SH-SY5Y (cell line): ENCODE results near the gene PRF1.

ENCODE experiments used
- GATA2 ChIP-seq: IDR thresholded peaks from 2 replicates; pipeline ENCODE4 v1.6.1; 2011; ENCODE audit warnings: mild to moderate bottlenecking, low read depth, low read length
- GATA3 ChIP-seq: IDR thresholded peaks from 2 replicates; pipeline ENCODE4 v1.6.1; 2011; ENCODE audit warnings: low read depth, mild to moderate bottlenecking, low read length, moderate library complexity

PRF1 gene

GRCh38 chr10:70619271-70620019 is 16.9 kb upstream of the PRF1 start:
- TF ChIP-seq GATA3 (no peak), GATA2 (no peak)

DNA sequence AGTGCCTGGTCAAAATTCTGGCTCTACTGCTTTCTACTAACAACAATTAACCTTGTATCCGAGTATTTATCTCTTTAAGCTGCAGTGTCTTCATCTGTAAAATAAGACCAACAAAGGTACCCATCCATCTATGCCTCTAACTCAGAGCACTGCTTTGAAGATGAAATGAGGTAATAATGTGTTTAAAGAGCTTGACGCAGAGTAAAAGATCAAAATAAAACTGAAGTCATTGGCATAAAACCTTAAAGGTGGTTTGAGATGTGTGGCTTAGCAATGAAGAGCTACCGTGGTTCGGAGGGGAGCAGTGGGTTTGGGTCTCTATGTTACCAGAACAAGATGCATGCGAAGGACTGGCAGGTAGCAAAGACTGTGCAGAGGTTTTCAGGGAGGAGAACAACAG is 16.1 kb upstream of the PRF1 start:
- TF ChIP-seq GATA2 (no peak), GATA3 (no peak)

- TF ChIP-seq GATA2 (no peak), GATA3 (no peak)
Observed at GRCh38 chr10:70617798-70618568, 15.4 kb upstream of the PRF1 start.

DNA sequence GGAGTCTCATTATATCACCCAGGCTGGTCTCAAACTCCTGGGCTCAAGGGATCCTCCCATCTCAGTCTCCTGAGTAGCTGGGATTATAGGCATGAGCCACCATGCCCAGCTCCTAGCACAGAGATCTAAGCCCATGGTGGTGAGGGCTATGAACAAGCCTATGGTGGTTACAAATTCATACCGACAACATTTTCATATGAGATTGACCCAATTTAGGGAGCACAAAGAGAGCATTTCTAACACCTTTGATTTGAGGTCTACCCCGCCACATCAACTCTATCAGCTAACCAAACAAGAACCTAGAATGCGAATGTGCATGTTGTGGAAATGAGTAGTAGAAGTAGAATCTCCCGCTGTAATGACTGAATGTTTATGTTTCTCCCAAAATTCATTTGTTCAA is 14.2 kb upstream of the PRF1 start:
- TF ChIP-seq GATA2 = no peak

DNA sequence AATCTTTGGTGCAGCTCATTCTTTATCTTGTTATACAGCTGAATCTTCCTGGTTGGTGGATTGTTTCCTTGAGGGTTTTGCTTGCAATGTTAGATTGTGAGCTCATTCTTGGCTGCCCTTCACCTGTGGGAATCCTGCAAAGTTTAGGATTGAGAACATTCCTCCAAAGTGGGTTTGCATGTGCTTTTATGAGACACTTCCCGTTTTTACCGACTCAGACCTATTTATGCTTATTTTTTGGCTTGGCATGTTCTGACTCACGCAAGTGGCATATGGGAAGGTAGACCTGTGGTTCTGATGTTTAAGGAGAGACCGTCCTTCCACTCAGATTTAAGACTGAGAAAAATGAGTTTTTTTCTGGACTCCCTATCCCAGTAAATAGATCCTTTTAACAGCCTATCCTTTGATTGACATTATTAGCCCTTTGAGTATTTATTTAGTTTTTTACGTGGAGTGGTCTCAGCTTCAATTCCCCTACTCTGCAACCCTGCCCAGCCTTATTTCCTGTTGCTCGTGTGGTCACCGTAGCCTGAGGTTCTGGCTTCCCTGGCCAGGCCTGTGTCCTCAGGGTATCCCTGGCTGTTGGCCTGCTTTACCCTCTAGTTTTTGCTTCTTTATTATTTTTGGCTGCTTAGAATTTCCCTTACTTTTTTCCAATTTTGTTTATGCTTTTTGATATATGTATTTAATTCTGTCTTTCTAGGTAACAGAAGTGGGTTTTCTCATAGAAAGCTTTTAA is 13.4 kb upstream of the PRF1 start:
- no peak for TF ChIP-seq GATA3
- no peak for TF ChIP-seq GATA2

DNA sequence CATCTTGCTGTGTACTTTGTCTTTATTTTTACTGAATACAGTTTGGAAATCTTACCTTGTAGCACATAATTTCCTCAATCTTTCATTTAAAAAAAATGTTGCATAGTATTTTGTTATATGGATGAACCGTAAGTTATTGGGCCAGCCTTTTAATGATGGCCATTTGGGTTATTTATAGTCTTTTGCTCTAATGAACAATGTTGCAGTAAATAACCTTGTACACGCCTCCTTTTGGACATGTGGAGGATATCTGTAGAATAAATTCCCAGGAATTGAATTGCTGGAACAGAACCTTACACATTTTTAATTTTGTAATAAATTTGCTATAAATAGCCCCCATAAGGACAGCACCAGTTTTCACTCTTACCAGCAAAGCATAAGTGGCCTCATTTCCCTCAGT is 12.7 kb upstream of the PRF1 start:
- TF ChIP-seq GATA2 (no peak), GATA3 (no peak)

GRCh38 chr10:70613941-70614340 is 11.4 kb upstream of the PRF1 start:
- TF ChIP-seq GATA2 (no peak), GATA3 (no peak)

DNA sequence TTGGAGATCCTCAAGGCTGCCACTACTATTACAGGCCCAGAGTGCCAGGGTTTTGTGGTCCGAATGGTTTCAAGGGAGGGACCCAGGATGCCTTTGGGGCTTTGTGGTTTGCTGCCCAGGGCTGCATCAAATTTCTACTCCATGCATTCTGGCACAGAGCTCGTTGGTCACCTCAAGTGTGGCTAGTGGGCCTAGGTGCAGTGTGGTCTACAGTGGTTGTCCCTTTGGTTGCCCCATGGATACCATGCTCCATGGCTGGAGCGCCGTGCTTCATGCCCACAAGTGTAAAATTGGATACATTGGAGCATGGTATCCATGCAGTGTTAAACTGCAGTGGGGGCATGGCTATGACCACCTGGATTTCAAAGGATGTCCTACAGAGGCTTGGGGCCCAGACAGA is 5.4 kb upstream of the PRF1 start:
- TF ChIP-seq GATA2 (no peak), GATA3 (no peak)

DNA sequence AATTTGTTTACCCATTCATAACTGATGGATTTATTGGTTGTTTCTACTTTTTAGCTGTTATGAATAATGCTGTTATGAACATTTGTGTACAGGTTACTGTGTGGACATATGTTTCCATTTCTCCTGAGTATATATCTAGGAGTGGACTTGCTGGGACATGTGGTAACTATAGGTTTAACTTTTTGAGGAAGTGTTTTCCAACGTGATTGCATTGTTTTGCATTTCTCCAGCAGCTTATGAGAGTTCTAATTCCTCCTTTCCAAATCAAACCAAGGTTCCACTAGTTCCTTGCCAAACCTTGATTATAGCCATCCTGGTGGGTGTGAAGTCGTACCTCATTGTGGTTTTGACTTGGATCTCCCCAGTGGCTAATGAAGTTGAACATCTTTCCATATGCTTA is 2.6 kb upstream of the PRF1 start:
- TF ChIP-seq GATA2 = no peak
- no peak for TF ChIP-seq GATA3

DNA sequence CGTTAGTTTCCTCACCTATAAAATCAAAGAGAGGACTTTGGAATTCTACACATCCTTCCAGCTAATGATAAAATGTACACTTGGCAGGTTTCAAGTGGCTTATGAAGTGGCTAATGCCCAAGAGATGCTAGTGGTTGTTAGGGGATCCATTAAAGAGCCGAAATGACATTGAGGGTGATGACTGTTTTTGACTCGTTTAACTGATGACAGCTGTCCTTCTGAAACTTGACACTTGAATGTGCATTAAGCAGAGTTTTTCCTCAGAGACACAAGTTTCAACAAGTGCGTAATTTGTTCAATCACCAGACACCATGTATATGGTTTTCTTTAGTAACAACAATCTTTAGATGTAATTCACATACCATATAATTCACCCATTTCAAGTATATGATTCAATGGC is 1.6 kb upstream of the PRF1 start:
- TF ChIP-seq GATA2 = no peak

- TF ChIP-seq GATA3 (no peak), GATA2 (no peak)
Observed at GRCh38 chr10:70603449-70603801, 884 bp upstream of the PRF1 start.

GRCh38 chr10:70601746-70602145 is 795 bp downstream of the PRF1 start:
- TF ChIP-seq GATA3 (no peak), GATA2 (no peak)

GRCh38 chr10:70600512-70601395 is 1.8 kb downstream of the PRF1 start:
- no peak for TF ChIP-seq GATA3
- TF ChIP-seq GATA2 = no peak

GRCh38 chr10:70599791-70600190 is 2.8 kb downstream of the PRF1 start:
- TF ChIP-seq GATA2 = no peak
- no peak for TF ChIP-seq GATA3
